ENCODE measurements around the gene HERPUD2.

The HERPUD2 gene

GRCh38 chr7:35720032-35720431, 25.1 kb upstream of the HERPUD2 start:
- Mint-ChIP-seq H3K27me3 (no peaks in the 10 kb centered on the region), H3K9me3 (no peaks in the 10 kb centered on the region), H3K4me1 (peaks cover 35% of the 10 kb centered on the region), H3K27ac (no peak overlapping the region), H3K4me3 (no peak overlapping the region), H3K36me3 (no peaks in the 10 kb centered on the region)

- H3K27ac Mint-ChIP-seq: no peak overlapping the region
- no peak overlapping the region for H3K4me3 Mint-ChIP-seq
- no peaks in the 10 kb centered on the region for H3K36me3 Mint-ChIP-seq
- no peaks in the 10 kb centered on the region for H3K9me3 Mint-ChIP-seq
- H3K4me1 Mint-ChIP-seq: peaks cover 21% of the 10 kb centered on the region
- H3K27me3 Mint-ChIP-seq: no peaks in the 10 kb centered on the region
These were observed 23.1 kb upstream of the HERPUD2 start for GRCh38 chr7:35718047-35718446.

DNA sequence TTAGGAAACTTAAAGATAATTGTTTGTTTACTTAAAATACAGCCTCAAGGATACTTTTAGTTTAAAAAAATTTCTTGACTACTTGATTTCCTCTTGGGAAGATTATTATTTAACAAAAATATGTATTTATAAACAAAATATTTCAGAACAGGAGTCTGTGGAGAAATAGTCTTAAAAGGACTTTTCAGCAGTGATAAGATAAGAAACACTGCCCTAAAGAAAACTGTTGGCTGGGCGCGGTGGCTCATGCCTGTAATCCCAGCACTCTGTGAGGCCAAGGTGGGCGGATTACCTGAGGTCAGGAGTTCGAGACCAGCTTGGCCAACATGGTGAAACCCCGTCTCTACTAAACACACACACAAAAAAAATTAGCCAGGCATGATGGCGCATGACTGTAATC, 22.6 kb upstream of the HERPUD2 start:
- peak overlapping the region; percentile 24 for H3K27ac Mint-ChIP-seq
- no peaks in the 10 kb centered on the region for H3K9me3 Mint-ChIP-seq
- H3K4me1 Mint-ChIP-seq: peaks cover 16% of the 10 kb centered on the region
- no peaks in the 10 kb centered on the region for H3K27me3 Mint-ChIP-seq
- no peak overlapping the region for H3K4me3 Mint-ChIP-seq
- no peaks in the 10 kb centered on the region for H3K36me3 Mint-ChIP-seq

GRCh38 chr7:35717013-35717412, 22.1 kb upstream of the HERPUD2 start:
- Mint-ChIP-seq H3K4me3 (no peak overlapping the region), H3K27me3 (no peaks in the 10 kb centered on the region), H3K4me1 (peaks cover 11% of the 10 kb centered on the region), H3K9me3 (no peaks in the 10 kb centered on the region), H3K36me3 (no peaks in the 10 kb centered on the region), H3K27ac (no peak overlapping the region)

- Mint-ChIP-seq H3K4me3 (no peak overlapping the region), H3K4me1 (peaks cover 6% of the 10 kb centered on the region), H3K9me3 (no peaks in the 10 kb centered on the region), H3K27me3 (no peaks in the 10 kb centered on the region), H3K27ac (no peak overlapping the region), H3K36me3 (no peaks in the 10 kb centered on the region)
These were observed 21.3 kb upstream of the HERPUD2 start for GRCh38 chr7:35716038-35716803.

DNA sequence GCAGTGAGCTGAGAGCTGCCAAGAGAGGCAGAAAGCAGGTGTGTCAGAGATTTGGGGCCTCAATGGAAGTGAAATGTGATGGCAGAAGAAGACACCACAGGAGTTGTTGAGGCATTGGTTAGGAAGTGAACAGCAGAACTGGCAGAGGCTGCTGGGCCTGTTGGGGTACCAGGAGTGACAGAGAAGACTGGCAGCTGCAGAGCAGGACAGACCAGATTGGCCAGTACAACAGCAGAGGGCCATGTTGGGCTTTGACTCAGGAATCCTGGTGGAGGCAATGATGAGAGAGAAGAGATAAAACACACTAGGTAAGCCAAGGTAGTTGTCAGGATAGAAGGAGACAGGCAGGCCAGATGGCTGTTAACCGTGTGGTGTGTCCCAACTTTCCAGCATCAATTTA, 19.9 kb upstream of the HERPUD2 start:
- Mint-ChIP-seq H3K27me3 (no peaks in the 10 kb centered on the region), H3K36me3 (no peaks in the 10 kb centered on the region), H3K4me1 (peaks cover 14% of the 10 kb centered on the region), H3K4me3 (no peak overlapping the region), H3K9me3 (no peaks in the 10 kb centered on the region), H3K27ac (no peak overlapping the region)

DNA sequence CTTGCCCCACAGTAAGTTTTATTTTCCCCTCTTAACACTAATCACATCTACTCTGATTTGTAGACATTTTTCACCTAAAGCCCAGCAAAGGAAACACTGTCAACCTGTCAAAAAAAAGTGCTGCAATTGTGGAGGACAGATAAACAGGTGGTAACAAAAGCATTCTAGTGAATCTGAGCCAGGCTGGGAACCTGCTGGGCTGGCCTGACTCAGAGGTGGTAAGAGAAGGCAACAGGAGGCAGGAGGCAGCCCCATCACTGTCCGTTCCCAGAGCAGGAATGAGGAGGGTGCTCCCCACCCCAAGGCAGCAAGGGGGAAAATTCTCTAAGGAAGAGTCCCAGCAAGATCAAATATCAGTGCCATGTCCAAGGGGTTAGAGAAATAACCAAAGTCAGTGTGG, 19.5 kb upstream of the HERPUD2 start:
- Mint-ChIP-seq H3K4me1 (peaks cover 18% of the 10 kb centered on the region), H3K4me3 (no peak overlapping the region), H3K9me3 (no peaks in the 10 kb centered on the region), H3K27me3 (no peaks in the 10 kb centered on the region), H3K27ac (peak overlapping the region; percentile 25), H3K36me3 (no peaks in the 10 kb centered on the region)

DNA sequence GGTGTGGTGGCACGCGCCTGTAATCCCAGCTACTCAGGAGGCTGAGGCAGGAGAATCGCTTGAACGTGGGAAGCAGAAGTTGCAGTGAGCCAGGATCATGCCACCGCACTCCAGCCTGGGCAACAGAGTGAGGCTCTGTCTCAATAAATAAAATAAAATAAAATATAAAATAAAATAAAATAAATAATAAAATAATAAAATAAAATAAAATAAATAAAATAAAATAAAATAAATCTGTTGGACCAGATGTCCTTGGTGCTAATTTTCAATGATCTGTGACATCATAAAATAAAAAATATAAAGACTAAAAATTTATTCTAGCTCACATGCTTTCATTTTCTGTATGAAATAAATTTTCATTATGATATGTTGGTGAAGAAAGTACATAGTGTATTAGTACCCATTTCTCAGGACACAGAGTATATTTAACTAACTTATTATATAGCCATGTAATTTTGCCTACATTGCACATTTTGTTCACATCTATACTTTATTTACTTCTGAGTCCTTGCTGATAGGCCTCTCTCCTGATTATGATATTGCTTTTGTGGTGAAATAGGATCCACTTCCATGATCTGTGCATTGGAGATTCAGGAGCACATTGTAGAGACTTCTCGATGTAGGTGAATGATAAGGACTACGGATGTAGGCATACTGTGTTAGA, 17.8 kb upstream of the HERPUD2 start:
- no peaks in the 10 kb centered on the region for H3K27me3 Mint-ChIP-seq
- H3K36me3 Mint-ChIP-seq: no peaks in the 10 kb centered on the region
- no peaks in the 10 kb centered on the region for H3K9me3 Mint-ChIP-seq
- peaks cover 22% of the 10 kb centered on the region for H3K4me1 Mint-ChIP-seq
- H3K4me3 Mint-ChIP-seq: no peak overlapping the region
- no peak overlapping the region for H3K27ac Mint-ChIP-seq

DNA sequence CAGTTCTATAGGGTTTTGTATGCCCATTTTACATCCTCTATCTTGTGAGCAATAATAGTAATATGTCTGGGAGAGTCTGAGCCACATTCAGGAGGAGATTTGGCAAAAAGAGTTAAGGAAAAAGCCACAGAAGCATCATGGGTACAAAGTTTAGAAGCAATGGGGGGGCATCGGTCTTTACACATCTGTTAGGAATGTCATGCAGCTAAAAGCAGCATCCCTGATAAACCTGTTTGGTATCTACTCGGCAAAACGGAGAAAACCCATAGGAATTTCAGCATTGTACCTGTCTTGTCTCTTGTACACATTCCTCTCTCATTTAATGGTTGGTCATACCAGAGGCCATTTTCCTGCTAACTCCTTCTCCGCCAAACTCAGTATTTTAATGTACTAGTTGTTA, 12.5 kb upstream of the HERPUD2 start:
- Mint-ChIP-seq H3K27me3 (no peaks in the 10 kb centered on the region), H3K36me3 (no peaks in the 10 kb centered on the region), H3K4me3 (no peak overlapping the region), H3K4me1 (peaks cover 26% of the 10 kb centered on the region), H3K9me3 (no peaks in the 10 kb centered on the region), H3K27ac (no peak overlapping the region)

DNA sequence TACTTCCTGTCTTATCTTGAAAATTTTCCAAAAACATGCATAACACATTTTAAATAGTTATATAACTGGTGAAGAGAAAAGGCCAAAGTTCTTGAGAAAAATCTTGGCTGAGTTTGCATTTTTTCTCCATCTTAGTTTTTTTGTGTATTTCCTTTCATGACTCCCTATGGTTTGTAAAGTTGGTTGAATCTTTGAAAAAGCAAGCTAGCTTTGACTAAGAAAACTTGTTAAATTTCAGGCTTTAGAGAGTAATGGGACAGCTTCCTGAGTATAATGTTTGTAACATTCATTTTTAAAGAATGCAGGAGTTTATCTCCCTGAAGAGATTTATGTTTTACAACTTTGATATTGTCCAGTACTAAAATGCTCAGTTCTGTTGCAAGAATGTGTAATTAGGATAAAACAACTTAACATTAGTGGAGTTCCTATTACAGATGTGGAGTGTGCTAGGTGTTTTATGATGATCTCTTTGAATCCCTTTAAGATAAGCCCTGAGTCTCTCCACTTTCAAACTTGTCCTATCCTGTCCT, 11.1 kb upstream of the HERPUD2 start:
- no peaks in the 10 kb centered on the region for H3K36me3 Mint-ChIP-seq
- H3K4me3 Mint-ChIP-seq: no peak overlapping the region
- H3K27me3 Mint-ChIP-seq: no peaks in the 10 kb centered on the region
- H3K27ac Mint-ChIP-seq: peak overlapping the region; percentile 63
- peaks cover 26% of the 10 kb centered on the region for H3K4me1 Mint-ChIP-seq
- H3K9me3 Mint-ChIP-seq: no peaks in the 10 kb centered on the region

DNA sequence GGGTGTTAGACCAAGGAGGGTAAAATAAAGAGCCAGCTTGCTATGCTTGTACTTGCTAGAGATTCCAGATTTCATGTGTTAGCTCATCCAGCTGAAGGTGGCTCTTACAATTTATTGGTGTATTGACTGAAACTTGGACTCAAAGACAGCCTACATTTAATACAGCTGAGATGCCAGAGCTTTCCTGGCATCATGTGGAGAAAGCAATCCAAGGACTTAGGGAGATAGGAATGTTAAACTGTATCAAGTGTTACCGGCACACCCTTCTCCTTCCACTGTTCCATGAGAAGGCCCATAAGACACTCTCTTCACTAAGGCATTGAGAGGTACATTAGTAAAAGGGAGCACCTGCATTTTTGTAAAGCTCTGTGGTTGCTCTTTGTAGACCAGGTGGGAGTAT, 9.3 kb upstream of the HERPUD2 start:
- peaks cover 12% of the 10 kb centered on the region for H3K4me1 Mint-ChIP-seq
- no peaks in the 10 kb centered on the region for H3K9me3 Mint-ChIP-seq
- no peaks in the 10 kb centered on the region for H3K36me3 Mint-ChIP-seq
- no peaks in the 10 kb centered on the region for H3K27me3 Mint-ChIP-seq
- H3K27ac Mint-ChIP-seq: no peak overlapping the region
- no peak overlapping the region for H3K4me3 Mint-ChIP-seq

- Mint-ChIP-seq H3K27ac (no peak overlapping the region), H3K36me3 (no peaks in the 10 kb centered on the region), H3K27me3 (no peaks in the 10 kb centered on the region), H3K9me3 (no peaks in the 10 kb centered on the region), H3K4me3 (no peak overlapping the region), H3K4me1 (peaks cover 10% of the 10 kb centered on the region)
These were observed 7.6 kb upstream of the HERPUD2 start for GRCh38 chr7:35702541-35702940.

- Mint-ChIP-seq H3K4me1 (peaks cover 19% of the 10 kb centered on the region), H3K9me3 (no peaks in the 10 kb centered on the region), H3K4me3 (no peak overlapping the region), H3K27me3 (no peaks in the 10 kb centered on the region), H3K36me3 (peaks cover 6% of the 10 kb centered on the region), H3K27ac (no peak overlapping the region)
These were observed 6.5 kb upstream of the HERPUD2 start for GRCh38 chr7:35701287-35701900.

DNA sequence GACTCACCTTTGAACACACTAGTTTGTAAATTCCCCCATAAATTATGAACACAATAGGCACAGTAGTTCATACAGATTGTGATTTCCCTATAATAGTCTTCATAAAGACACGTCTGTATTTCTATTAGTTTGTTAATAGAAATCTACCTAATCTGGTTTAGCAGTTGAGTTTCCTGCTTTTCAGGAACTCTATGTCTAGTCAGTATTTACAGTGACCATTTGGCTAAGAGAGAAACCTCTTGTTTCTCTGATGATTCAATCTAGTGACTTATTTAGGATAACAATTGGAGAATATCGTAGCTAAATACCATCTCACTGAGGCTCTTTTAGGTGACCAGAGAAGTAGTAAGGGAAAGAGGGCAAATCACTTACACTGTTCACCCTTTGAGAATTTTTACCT, 5.9 kb upstream of the HERPUD2 start:
- H3K4me1 Mint-ChIP-seq: peaks cover 18% of the 10 kb centered on the region
- H3K27me3 Mint-ChIP-seq: no peaks in the 10 kb centered on the region
- no peak overlapping the region for H3K27ac Mint-ChIP-seq
- H3K4me3 Mint-ChIP-seq: no peak overlapping the region
- no peaks in the 10 kb centered on the region for H3K9me3 Mint-ChIP-seq
- H3K36me3 Mint-ChIP-seq: peaks cover 6% of the 10 kb centered on the region

DNA sequence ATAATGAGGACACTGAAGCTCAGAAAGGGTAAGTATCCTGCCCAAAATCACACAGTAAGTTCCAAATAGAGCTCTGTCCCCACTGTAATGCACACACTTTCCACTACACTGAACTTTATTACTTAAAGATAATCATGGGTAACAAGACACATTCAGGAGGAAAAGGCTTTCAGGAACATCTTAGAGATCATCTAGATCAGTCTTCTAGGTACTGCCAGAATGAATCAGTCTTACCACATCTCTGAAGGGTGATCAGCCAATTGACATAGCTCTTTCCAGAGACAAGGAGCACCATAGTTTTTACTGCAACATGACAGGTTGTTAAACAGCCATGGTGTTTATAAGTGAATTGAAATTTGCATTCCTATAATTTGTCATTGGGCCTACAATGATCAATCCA, 5.4 kb upstream of the HERPUD2 start:
- H3K4me3 Mint-ChIP-seq: no peak overlapping the region
- no peak overlapping the region for H3K27ac Mint-ChIP-seq
- no peaks in the 10 kb centered on the region for H3K9me3 Mint-ChIP-seq
- peaks cover 6% of the 10 kb centered on the region for H3K36me3 Mint-ChIP-seq
- H3K4me1 Mint-ChIP-seq: peaks cover 16% of the 10 kb centered on the region
- no peaks in the 10 kb centered on the region for H3K27me3 Mint-ChIP-seq

DNA sequence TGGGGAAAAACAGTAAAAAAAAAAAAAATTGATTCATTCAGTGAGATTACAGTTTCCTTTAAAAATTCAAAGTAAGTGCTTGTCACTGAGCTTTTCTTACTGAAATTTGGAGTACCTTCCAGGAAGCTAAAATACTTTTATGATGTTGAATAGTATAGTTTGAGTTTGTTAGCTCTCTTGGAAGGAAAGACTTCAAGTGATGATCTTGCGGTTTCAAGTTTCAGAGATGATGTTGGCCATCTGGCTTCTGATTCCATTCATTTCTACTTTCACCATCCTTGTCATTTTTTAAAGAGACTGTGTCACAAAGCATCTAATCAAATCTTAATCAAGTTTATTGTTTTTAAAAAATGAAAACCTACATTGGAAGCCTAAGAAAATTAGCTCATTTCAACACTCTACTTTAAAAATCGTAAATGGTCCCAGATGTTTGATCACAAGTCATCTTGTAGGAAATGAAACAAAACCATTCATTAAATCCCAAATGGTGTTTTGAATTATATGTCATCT, 4.9 kb upstream of the HERPUD2 start:
- Mint-ChIP-seq H3K27ac (no peak overlapping the region), H3K4me1 (peaks cover 16% of the 10 kb centered on the region), H3K9me3 (no peaks in the 10 kb centered on the region), H3K36me3 (peaks cover 6% of the 10 kb centered on the region), H3K4me3 (no peak overlapping the region), H3K27me3 (no peaks in the 10 kb centered on the region)
